Activated CD8-positive, alpha-beta memory T cell treated with anti-CD3 and anti-CD28 coated beads, Interleukin-2, amount 50 U/mL, for 1 hour (primary cell): ENCODE data around the gene USP37.

Experiments used
- DNase-seq: peaks from one replicate; pipeline ENCODE4 v3.0.0-alpha.2; 2020; ENCODE audit errors: extremely low read depth

The USP37 gene

DNA sequence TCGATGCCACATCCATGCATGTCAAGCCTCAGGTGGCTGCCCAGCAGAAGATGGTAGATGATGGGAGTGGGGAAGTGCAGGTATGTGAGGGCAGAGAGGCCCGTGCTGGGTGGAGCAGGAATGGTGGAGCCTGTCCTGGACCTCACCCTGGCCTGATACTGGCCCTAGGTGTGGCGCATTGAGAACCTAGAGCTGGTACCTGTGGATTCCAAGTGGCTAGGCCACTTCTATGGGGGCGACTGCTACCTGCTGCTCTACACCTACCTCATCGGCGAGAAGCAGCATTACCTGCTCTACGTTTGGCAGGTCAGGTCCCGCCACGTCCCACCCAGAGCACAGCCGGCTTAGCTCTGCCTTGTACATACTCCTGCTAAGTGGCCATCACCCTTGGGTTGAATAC, 136.3 kb downstream of the USP37 start:
- DNase-seq, result no peak

DNA sequence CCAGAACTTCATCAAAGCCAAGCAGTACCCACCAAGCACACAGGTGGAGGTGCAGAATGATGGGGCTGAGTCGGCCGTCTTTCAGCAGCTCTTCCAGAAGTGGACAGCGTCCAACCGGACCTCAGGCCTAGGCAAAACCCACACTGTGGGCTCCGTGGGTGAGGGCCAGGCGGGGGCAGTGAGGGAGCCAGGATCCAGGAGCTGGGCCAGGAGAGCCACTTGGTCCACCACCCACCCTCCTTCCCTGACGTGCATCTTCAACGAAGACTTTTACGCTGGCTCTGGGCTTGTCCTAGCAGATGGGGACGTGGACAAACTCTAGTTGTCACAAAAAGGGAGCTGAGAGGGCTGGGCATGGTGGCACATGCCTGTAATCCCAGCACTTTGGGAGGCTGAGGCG, 137.4 kb downstream of the USP37 start:
- no peak for DNase-seq

DNA sequence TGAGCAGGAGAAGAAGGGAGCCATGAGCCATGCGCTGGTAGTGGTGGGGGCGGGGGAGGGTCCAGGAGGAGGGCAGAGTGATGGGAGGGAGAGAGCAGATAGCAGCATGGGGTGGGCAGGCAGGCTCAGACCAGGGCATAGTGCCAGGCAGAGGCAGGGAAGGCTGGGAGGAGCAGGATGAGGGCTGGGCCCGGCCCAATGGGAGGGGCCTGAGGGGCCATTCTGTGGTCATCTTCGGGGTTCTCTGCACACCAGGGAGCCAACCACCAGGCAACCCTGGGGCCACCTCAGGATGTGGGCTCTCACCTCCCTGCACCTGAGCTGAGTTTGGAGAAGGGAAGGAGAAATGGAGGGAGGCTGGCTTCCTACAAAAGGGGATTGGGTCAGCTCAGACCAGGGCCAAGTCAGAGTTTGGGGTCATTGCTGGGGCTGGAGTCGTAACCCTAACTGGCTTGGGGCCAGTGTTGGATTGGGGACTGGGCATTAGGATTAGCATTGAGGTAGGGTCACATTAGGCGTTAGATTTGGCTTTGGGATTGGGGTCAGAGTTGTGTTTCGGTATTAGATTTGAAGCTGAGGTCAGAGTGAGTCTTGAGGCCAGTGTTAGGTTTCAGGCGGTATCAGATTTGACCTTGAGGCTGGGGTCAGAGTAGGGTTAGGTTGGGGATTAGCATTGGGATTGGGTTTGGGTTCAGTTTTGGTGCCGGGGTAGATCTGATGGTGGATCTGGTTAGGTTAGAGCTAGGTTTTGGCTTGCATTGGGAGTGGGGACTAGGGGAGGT, 138.0 kb downstream of the USP37 start:
- no peak for DNase-seq

DNA sequence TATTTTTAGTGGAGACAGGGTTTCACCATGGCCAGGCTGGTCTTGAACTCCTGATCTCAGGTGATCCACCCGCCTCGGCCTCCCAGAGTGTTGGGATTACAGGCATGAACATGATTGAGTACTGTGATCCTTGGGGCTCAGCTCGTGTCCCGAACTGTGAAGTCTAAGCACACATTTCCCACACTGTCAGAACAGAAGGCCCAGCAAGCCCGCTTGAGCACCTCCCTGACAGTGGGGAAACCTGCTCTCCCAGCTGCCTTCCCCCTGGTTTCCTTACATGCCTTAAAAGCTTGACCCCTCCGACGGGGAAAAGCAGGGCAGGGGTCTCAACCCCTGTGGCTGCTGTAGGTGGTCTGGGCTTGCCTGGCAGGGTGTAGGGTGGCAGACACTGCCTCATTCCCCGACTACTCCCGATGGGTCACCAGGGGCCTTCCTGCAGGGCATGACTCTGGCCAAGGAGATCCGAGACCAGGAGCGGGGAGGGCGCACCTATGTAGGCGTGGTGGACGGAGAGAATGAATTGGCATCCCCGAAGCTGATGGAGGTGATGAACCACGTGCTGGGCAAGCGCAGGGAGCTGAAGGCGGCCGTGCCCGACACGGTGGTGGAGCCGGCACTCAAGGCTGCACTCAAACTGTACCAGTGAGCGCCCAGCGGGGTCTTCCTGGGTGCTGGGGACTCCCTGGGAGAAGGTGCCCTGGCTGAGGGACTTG, 139.1 kb downstream of the USP37 start:
- no peak for DNase-seq

DNA sequence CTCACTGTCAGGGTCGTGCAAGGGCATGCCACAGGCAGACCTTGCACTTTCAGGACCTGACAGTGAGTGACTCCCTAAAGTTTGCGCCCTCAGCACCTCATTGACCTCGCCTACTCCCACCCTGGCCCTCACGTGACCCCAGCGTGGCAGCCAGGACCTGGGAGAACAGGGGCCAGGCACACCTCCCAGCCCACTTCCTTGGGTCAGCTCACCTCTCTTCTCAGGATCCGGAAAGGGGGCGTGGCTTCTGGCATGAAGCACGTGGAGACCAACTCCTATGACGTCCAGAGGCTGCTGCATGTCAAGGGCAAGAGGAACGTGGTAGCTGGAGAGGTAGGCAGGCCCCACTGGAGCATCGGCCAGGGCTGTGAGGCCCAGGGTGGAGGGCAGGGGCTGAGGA, 140.4 kb downstream of the USP37 start:
- no peak for DNase-seq

DNA sequence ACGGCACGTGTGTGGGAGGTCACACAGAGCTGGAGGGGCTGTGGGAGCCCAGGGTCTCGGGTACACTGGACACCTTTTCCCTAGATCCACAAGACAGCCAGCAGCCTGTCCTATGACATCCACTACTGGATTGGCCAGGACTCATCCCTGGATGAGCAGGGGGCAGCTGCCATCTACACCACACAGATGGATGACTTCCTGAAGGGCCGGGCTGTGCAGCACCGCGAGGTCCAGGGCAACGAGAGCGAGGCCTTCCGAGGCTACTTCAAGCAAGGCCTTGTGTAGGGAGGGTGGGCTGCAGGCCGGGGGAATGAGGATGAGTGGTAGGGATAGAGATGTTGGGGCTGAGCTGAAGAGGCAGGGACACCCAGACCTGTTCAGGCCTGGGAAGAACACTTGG, 142.6 kb downstream of the USP37 start:
- DNase-seq, result no peak

DNA sequence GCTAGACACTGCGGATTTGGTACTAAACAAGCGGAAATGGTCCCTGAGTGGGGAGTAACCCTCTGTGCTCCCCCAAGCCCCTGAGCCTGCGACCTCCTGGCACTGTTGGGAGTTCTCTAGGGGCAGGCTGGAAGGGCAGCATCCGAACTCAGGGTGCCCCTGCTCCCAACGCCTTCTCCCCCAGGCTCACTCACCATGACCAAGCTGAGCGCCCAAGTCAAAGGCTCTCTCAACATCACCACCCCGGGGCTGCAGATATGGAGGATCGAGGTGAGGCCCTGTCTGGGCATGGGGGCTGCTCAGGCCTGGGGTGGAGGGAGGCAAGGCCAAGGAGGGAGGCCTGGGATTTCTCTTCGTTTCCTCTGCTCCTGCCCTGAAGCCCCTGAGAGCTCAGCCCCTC, 144.6 kb downstream of the USP37 start:
- DNase-seq, result no peak

DNA sequence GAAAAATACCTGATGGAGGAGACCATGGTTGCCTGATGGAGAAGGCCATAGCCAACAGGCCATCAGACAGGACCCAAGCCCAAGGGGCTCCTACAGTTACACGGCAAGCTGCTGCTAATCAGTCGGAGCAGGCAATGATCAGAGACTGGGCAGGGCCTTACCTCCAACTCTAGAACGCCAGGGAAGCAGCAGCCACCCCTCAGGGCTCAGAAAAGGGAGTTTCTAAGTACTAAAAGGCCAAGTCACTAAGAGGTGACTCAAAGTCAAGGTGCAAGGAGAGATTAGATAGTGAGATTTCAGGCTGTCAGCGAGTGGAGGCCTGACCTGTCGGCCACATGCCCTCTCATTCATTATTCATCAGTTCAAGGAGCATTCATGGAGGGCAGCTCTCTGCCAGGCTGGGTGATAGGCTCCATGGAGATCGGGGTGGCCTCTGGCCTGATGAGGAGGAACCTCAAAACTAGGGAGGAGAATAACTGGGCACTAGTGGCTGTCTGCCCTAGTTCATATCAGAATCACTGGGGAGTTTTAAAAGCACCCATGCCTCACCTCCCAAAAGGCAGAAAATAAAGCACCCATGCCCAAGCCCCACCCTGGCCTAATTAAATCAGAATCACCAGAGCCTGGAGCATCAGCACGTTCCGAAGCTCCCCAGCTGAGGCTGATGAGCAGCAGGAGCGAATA, 145.6 kb downstream of the USP37 start:
- DNase-seq, result no peak

DNA sequence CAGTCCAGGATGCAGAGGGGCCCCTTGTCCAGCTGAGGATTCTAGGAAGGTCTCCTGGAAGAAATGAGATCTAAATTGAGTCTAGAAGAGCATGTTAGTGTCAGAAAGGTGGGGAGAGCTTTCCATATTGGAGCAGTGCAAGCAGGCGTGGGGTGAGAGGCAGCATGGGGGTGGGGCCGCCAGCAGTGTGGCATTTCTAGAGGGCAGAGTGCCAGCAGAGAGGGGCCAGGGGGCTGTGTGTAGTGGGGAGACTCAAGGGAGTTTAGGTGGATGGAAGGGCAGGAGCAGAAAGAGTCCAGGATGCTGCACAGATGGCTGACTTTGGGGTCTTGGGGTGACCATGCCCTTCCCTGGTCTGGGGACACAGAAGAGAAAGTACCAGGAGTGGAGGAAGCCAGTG, 147.1 kb downstream of the USP37 start:
- no peak for DNase-seq

DNA sequence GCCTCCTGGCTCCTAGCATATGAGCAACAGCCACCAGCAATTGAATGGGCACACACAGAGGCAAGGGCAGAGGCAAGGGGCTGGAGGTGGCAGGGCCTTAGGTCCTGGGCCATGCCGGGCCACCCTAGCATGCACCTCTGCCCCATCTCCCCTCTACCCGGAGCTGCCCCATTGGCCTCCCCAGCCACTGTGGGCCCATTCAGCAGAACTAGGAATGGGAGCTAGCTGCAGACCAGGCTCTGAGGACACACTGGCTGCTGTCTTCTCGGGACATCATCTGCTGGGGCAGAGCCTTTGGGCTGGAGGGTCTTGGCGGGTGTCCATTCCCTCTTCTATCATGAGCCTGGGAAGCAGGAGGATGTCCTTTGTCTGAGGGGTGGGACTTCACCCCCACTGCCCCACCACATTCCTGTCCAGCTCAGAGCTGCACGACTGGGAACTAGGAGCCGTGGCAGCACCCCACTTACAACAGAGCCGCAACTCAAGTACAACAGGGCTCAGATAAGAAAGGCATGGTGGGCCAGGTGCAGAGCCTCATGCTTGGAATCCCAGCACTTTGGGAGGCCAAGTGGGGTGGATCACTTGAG, 148.4 kb downstream of the USP37 start:
- no peak for DNase-seq

DNA sequence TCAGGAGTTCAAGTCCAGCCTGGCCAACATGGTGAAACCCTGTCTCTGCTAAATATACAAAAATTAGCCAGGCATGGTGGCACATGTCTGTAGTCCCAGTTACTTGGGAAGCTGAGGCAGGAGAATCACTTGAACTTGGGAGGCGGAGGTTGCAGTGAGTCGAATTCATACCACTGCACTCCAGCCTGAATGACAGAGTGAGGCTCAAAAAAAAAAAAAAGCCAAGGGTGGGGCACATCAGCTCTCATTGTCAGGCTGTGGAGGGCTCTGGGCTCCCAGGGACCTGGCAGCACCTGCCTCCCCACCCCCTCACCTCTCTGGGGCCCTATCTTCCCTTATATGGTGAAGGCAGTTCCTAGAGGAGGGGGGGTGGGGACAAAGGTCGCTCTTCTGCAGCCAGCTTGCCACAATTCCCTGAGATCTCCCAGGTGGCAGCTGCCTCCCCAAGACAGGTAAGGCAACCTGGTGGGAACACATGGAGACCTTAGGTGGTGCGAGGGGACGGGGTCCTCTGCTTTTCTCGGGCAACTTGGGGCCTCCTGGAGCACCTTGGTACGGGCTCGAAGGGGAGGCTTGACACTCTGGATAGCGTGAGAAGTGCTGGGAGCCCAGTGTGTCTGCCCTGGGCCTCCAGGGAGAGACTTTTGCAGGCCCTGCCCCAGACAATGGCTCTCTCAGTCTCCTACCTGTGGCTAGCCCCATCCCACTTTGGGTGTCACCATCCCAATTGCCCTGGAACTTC, 149.3 kb downstream of the USP37 start, which contains the start of gene VIL1:
VIL1 (plus strand) TSS at position 407 of the 742 bp plus-strand sequence. CDS start 4,656 bp downstream, outside the sequence.
- no peak for DNase-seq

DNA sequence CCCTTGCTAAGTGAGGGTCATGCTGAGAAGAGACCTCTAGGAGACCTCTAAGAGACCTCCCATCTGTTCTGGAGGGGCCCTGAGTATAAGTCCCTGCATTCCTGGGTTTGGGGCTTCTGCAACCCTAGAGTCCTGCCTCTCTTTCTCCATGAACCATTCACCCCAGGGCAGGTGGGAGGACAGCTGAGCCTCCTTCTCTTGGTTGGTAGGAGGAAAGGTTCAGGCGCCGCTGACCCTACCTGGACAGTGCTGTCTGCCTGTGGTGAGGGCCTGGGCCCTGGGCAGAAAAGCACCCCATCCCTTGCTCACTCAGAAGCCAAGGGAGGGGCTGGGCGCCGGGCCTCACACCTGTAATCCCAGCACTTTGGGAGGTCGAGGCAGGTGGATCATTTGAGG, 149.8 kb downstream of the USP37 start:
- DNase-seq, result no peak

DNA sequence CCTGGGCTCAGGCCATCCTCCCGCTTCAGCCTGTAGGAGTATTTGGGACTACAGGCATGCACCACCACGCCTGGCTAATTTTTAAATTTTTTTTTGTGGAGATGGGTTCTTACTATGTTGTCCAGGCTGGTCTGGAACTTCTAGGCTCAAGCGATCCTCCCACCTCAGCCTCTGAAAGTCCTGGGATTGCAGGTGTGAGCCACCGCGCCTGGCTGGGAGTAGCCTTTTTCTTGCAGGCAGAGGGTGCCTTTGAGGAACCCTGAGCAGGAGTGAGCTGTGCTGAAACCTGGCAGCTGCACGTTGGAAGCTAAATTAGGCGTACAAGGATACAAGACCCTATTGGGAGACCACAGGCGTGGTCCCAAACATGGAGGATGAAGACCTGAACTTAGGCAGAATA, 160.4 kb downstream of the USP37 start:
- DNase-seq, result no peak

DNA sequence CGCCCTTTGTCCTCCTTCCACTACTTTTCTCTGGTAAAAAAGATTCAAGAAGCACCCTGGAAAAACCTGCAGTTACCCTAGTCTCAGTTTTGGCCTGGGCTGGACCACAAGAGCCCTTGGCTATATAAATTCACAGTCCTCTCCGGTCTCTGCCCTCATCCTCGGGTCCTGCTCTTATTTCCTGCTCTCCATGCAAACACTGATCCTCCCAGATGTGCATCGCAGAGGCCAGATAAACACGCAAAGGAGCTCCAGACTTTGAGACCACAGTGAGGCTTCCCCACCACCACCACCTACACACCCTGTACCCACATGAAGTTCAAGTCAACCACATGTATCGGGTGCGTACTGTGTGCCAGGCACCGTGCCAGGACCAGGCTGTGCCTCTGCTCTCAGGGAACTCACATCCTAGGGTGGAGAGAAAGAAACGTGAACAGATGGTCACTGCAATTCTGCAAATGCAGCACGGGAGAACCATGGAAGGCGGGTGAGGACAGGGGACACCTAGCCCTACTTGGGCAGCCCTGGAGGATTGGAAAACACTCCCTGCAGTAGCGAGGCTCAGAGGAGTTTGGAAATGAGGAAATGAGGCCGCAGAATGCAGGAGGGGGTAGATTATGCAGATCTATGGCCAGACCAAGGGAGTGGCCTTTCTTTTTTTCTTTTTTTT, 161.1 kb downstream of the USP37 start:
- peak; percentile 50 for DNase-seq

DNA sequence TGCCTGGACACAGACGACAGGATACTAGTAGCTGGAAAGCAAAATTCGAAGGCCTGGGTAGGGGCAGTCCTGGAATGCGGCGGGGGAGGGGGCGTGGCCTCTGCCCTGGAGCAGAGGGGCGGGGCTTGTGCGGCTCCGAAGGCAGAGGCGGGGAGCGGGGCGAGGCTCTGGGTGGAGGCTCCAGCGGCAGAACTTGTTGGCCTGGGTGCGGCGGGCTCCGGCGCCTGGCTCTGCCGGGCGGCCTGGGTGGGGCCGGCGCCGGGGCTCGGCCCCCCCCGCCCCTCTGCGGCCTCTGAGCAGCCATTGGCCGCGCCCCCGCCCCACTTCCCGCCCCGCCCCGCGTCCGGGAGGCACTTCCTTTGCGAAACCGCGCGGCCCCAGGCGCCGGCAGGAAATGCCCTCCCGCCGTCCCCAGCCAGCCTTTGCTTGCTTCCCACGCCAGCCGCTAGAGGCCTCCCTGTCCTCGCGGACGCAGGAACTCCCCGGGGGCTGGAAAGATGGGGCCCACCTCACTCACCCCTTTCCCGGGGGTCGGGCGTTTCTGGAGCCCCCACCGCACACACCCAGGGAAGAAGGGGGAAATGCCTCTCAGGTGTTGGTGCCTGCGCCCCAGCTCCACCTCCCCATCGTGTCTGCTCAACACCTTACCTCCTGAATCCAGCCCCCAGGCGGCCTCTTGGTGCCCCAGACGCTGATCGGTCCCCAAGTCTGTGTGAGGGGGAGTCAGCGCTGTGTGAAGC, 161.8 kb downstream of the USP37 start:
- peak; percentile 66 for DNase-seq

DNA sequence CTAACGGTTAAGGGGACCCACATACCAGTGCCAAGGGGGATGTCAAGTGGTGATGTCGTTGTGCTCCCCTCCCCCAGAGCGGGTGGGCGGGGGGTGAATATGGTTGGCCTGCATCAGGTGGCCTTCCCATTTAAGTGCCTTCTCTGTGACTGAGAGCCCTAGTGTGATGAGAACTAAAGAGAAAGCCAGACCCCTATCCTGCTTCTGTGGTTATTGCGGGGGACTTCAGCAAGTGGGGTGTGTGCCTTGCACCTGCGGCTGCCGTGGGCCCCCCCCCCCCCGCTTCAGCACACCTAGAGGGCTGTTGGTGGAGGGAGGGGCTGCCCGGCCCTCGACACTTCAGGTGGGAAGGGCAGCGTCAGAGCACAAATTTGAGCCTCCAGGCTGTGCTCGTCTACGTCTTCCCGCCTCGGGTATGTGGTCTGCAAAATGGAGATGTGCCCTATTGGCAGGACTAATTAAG, 162.4 kb downstream of the USP37 start:
- DNase-seq, result no peak

DNA sequence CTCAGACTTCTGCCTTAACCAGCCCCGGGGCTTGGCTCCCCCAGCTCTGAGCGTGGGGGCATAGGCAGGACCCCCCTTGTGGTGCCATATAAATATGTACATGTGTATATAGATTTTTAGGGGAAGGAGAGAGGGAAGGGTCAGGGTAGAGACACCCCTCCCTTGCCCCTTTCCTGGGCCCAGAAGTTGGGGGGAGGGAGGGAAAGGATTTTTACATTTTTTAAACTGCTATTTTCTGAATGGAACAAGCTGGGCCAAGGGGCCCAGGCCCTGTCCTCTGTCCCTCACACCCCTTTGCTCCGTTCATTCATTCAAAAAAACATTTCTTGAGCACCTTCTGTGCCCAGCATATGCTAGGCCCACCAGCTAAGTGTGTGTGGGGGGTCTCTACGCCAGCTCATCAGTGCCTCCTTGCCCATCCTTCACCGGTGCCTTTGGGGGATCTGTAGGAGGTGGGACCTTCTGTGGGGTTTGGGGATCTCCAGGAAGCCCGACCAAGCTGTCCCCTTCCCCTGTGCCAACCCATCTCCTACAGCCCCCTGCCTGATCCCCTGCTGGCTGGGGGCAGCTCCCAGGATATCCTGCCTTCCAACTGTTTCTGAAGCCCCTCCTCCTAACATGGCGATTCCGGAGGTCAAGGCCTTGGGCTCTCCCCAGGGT, 162.9 kb downstream of the USP37 start:
- DNase-seq, result no peak

DNA sequence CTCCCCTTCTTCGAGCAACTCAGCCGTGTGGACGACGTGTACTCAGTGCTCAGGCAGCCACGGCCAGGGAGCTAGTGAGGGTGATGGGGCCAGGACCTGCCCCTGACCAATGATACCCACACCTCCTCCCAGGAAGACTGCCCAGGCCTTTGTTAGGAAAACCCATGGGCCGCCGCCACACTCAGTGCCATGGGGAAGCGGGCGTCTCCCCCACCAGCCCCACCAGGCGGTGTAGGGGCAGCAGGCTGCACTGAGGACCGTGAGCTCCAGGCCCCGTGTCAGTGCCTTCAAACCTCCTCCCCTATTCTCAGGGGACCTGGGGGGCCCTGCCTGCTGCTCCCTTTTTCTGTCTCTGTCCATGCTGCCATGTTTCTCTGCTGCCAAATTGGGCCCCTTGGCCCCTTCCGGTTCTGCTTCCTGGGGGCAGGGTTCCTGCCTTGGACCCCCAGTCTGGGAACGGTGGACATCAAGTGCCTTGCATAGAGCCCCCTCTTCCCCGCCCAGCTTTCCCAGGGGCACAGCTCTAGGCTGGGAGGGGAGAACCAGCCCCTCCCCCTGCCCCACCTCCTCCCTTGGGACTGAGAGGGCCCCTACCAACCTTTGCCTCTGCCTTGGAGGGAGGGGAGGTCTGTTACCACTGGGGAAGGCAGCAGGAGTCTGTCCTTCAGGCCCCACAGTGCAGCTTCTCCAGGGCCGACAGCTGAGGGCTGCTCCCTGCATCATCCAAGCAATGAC, 163.6 kb downstream of the USP37 start:
- no peak for DNase-seq

DNA sequence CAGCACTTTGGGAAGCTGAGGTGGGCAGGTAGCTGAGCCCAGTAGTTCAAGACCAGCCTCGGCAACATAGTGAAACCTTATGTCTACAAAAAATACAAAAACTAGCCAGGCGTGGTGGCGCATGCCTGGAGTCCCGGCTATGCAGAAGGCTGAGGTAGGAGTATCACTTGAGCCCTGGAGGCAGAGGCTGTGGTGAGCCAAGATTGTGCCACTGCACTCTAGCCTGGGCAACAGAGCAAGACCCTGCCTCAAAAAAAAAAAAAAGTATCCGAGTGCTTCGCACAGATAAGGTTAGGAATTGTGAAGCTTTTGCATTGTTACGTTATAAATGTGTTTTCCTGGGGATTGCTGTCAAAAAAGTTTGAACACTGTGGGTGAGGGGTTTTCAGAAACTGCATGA, 164.3 kb downstream of the USP37 start:
- no peak for DNase-seq
